Prostate gland (tissue), 2 donors: ENCODE measurements around the gene SIPA1L3. TPM values are rescaled to one million over a fixed set of nuclear protein-coding genes. Genes with fewer than 3 reads are reported as not detected.

Experiments used
- DNase-seq: peaks from one replicate; pipeline ENCODE4 v3.0.0-alpha.2; 2019; ENCODE audit warnings: low spot score
- H3K27ac ChIP-seq, 2 donors: fragments of 200-600 bp; sonication (generic); 2 replicates each; pipeline ENCODE4 v1.5.1; 2017 to 2019
- H3K27me3 ChIP-seq: fragments of 200-600 bp; sonication (generic); replicated peaks from 2 replicates; pipeline ENCODE4 v1.5.1; 2019; ENCODE audit not compliant: insufficient read depth
- H3K36me3 ChIP-seq, 2 donors: fragments of 200-600 bp; sonication (generic); 1 replicate in 1 of 2; 2 replicates in 1 of 2; pipeline versions ENCODE4 v1.5.1 to v1.8.1; 2017 to 2019
- H3K4me1 ChIP-seq: fragments of 200-600 bp; sonication (generic); replicated peaks from 2 replicates; pipeline ENCODE4 v1.5.1; 2019
- H3K4me3 ChIP-seq, 2 donors: fragments of 200-600 bp; sonication (generic); 2 replicates each; pipeline ENCODE4 v1.5.1; 2017 to 2019
- H3K9me3 ChIP-seq: fragments of 200-600 bp; sonication (generic); 2 replicates; pipeline ENCODE4 v1.5.1; 2017
- POLR2A ChIP-seq: fragments of 450-650 bp; IDR thresholded peaks from one replicate; pipeline ENCODE4 v1.6.1; 2016; ENCODE audit warnings: antibody characterized with exemption, mild to moderate bottlenecking
- POLR2AphosphoS5 ChIP-seq: sonication (generic); formaldehyde crosslinking; IDR thresholded peaks from one replicate; pipeline ENCODE4 v1.6.1; 2017; ENCODE audit warnings: antibody characterized with exemption
- WGBS: methylation state at CpG from one replicate; pipeline ENCODE4 v1.1.5; 2018; 5-methylcytosine and 5-hydroxymethylcytosine counted together
- intact Hi-C: fragments of 100-400 bp; cut with DNase I; formaldehyde crosslinking; loops from one replicate; pipeline ENCODE4 v1.14.2; 2022
- total RNA-seq, 2 donors: library from RNA; depleted of rRNA; stranded (reverse); fragments of >200 nt; gene quantifications; one replicate each; pipeline ENCODE4 v1.1.0, GENCODE V29; 2016
- TF ChIP-seq, protein P1 (sequence below), 4 experiments: fragments of 200-600 bp in 2 of 4; fragments of 450-650 bp in 2 of 4; sonication (generic) in 2 of 4; IDR thresholded peaks; 1 replicate in 3 of 4; 2 replicates in 1 of 4; pipeline ENCODE4 v1.5.1; 2016 to 2019; ENCODE audit warnings: antibody characterized with exemption in 4 of 4, mild to moderate bottlenecking in 2 of 4, moderate library complexity in 2 of 4

The SIPA1L3 gene
- total RNA-seq, 2 donors from 2014 or later: 48.8 to 63.5 TPM

DNA sequence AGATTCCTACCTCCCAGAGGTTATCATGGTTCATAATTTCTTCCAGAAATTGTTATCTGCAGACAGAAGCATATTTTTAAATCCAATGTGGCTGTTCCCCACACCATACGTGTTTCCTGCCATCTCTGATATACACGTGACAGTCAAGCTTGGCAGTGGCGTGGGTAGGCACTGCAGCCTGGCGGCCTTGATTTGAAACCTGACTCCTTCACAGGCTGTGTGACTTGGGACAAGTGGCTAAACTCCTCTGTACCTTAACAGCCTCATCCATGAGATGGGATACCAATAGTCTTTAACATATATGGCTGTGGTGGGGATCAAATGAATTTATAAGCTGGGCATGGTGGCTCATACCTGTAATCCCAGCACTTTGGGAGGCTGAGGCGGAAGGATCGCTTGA, 283.8 kb downstream of the SIPA1L3 start:
- DNase-seq: no peak
- no peaks in the 10 kb centered on the region for H3K4me1 ChIP-seq
- intact Hi-C loops: no loop called here
- 91% methylated on average over 6 of the region's 6 CpGs for WGBS
- TF ChIP-seq POLR2A: no peak
- TF ChIP-seq POLR2AphosphoS5: no peak
- TF ChIP-seq, protein P1, sequence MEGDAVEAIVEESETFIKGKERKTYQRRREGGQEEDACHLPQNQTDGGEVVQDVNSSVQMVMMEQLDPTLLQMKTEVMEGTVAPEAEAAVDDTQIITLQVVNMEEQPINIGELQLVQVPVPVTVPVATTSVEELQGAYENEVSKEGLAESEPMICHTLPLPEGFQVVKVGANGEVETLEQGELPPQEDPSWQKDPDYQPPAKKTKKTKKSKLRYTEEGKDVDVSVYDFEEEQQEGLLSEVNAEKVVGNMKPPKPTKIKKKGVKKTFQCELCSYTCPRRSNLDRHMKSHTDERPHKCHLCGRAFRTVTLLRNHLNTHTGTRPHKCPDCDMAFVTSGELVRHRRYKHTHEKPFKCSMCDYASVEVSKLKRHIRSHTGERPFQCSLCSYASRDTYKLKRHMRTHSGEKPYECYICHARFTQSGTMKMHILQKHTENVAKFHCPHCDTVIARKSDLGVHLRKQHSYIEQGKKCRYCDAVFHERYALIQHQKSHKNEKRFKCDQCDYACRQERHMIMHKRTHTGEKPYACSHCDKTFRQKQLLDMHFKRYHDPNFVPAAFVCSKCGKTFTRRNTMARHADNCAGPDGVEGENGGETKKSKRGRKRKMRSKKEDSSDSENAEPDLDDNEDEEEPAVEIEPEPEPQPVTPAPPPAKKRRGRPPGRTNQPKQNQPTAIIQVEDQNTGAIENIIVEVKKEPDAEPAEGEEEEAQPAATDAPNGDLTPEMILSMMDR (IDR thresholded peaks at IDR 0.05): no peak
- H3K27ac ChIP-seq: no peak overlapping the region
- H3K4me3 ChIP-seq: no peak overlapping the region
- H3K27me3 ChIP-seq: no peaks in the 10 kb centered on the region
- no peaks in the 10 kb centered on the region for H3K9me3 ChIP-seq
- H3K36me3 ChIP-seq: no peaks in the 10 kb centered on the region

DNA sequence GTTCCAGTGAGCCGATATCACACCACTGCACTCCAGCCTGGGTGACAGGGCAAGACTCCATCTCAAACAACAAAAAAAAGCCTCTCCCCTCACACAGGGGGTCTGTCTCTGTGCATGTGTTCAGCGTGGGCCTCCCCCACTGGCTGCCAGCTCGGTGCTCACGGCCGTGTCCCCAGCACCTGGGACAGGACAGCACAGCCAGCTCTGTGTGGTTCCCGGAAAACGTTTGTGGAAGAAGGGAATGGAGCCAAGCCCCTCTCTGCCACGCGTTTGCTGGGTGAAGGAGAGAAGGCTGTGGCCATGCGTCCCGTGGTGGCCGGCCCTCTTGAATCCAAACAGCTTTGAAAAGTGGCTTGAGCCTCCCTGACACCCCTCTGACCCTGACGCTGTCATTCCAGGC, 284.7 kb downstream of the SIPA1L3 start:
- H3K27ac ChIP-seq: no peak overlapping the region
- H3K9me3 ChIP-seq: no peaks in the 10 kb centered on the region
- no peak for DNase-seq
- H3K4me1 ChIP-seq: no peaks in the 10 kb centered on the region
- intact Hi-C loops: no loop called here
- H3K36me3 ChIP-seq: no peaks in the 10 kb centered on the region
- H3K4me3 ChIP-seq: no peak overlapping the region
- WGBS: 91% methylated on average over 13 of the region's 13 CpGs
- TF ChIP-seq POLR2A: no peak
- no peaks in the 10 kb centered on the region for H3K27me3 ChIP-seq

DNA sequence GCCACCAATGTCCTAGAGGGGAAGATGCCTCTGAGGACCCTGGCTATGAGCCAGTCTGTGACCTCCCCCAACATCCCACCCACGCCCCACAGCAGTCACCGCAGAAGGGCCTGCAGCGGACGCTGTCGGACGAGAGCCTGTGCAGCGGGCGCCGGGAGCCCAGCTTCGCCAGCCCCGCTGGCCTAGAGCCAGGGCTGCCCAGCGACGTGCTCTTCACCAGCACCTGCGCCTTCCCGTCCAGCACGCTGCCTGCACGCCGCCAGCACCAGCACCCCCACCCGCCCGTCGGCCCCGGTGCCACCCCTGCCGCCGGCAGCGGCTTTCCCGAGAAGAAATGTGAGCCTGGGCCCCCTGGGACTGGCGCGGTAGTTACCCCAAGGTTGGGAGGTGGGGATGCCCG, 286.4 kb downstream of the SIPA1L3 start:
- Histone ChIP-seq H3K27ac (no peak overlapping the region), H3K4me1 (no peaks in the 10 kb centered on the region), H3K9me3 (no peaks in the 10 kb centered on the region), H3K27me3 (no peaks in the 10 kb centered on the region), H3K36me3 (no peaks in the 10 kb centered on the region), H3K4me3 (no peak overlapping the region)
- no peak for DNase-seq
- 89% methylated on average over 15 of the region's 29 CpGs for WGBS
- intact Hi-C loops: no loop called here
- no peak for TF ChIP-seq POLR2A
- TF ChIP-seq, protein P1 (IDR thresholded peaks at IDR 0.05): no peak
- no peak for TF ChIP-seq POLR2AphosphoS5

DNA sequence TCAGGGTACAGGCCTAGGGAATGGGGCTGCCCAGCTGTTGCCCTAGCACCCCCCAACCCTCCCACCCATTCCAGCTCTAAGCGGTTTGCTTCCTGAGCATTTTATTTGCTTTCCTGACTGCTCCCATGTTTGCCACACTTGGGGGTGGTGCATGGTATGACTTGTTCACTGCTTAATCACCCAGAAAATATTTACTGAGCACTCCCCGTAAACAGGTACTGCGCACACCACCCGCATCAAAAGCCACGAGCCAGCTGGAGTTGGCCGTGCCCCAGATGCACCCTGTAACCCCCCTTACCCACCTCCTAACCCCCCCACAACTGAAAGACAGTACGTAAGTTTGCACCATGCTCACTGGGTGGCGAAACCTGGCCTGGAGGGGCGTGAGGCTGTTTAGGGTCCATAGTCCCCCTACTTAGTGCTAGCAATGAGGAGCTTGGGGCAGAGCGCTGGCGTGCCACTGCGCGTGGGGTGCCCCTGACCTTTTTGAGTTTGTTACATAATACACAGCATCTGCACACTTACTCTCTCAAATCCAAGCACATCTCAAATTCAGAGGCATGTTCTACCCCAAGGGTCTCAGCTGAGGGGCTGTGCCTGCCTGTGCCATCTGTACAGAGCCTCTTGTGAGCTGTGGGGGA, 287.2 kb downstream of the SIPA1L3 start:
- Histone ChIP-seq H3K9me3 (no peaks in the 10 kb centered on the region), H3K27me3 (no peaks in the 10 kb centered on the region), H3K4me1 (no peaks in the 10 kb centered on the region), H3K36me3 (no peaks in the 10 kb centered on the region), H3K27ac (no peak overlapping the region), H3K4me3 (no peak overlapping the region)
- no peak for DNase-seq
- intact Hi-C loops: no loop called here
- 83% methylated on average over 13 of the region's 13 CpGs for WGBS
- TF ChIP-seq POLR2AphosphoS5 (no peak), POLR2A (no peak)
- TF ChIP-seq, protein P1 (IDR thresholded peaks at IDR 0.05): no peak

DNA sequence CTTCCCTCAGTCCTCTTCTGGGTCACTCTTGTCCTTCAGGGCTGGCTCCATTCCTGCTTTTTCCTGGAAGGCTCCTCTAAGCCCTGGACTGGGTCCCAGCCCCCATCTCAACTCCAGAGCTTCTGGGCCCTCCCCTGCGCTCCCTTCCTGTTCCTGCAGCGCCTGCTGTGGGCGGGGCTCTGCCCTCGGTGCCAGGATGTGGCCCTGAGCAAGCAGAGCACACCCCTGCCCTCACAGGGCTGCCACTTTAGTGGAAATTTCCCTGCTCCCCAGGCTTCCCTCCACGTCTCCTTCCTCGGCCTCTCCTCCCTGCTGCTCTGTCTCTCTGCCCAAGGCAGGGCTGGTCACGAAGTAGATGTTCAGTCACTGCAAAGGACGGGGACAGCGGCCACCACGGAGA, 288.2 kb downstream of the SIPA1L3 start:
- H3K27ac ChIP-seq: no peak overlapping the region
- no peak overlapping the region for H3K4me3 ChIP-seq
- no peak for DNase-seq
- intact Hi-C loops: no loop called here
- no peaks in the 10 kb centered on the region for H3K9me3 ChIP-seq
- TF ChIP-seq POLR2AphosphoS5 (no peak), POLR2A (no peak)
- TF ChIP-seq, protein P1 (IDR thresholded peaks at IDR 0.05): no peak
- H3K4me1 ChIP-seq: no peaks in the 10 kb centered on the region
- H3K27me3 ChIP-seq: no peaks in the 10 kb centered on the region
- no peaks in the 10 kb centered on the region for H3K36me3 ChIP-seq
- WGBS: 92% methylated on average over 10 of the region's 10 CpGs
